Measurements from ENCODE around the gene ASH1L. TPM values are rescaled to one million over a fixed set of nuclear protein-coding genes. Genes with fewer than 3 reads are reported as not detected.

Gene ASH1L
- total RNA-seq, 1 donor from 2014 or later: 90.6 TPM

DNA sequence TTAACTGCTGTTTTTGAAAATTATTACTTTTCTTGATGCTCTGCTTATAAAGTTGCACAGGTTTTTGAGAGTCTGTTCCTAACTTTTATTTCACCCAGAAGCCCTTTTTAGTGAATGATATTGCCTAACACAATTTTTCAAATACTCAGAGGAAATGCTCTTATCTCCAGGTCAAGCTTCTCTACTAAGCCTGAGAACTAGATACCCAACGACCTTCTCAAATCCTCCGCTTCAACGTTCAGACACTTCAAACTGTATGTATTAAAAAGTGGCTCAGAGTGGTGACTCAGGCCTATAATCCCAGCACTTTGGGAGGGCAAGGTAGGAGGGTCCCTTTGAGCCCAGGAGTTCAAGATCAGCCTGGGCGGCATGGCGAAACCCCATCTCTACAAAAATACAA, 88.5 kb downstream of the ASH1L start:
- Mint-ChIP-seq H3K27ac (no peak overlapping the region), H3K9me3 (peaks cover 9% of the 10 kb centered on the region), H3K4me1 (peaks cover 10% of the 10 kb centered on the region), H3K36me3 (ENCODE audit: low read depth) (peaks cover 48% of the 10 kb centered on the region), H3K4me3 (no peak overlapping the region), H3K27me3 (no peaks in the 10 kb centered on the region)
- POLR2A ChIA-PET: interaction anchor here (0.5 kb wide), 1 partner anchor 28 kb away, joined by 3 read pairs; no protein-coding TSS in a partner anchor
- DNase-seq (no peak), ATAC-seq (ENCODE audit: low read depth) (no peak)
- TF ChIP-seq, protein P1, sequence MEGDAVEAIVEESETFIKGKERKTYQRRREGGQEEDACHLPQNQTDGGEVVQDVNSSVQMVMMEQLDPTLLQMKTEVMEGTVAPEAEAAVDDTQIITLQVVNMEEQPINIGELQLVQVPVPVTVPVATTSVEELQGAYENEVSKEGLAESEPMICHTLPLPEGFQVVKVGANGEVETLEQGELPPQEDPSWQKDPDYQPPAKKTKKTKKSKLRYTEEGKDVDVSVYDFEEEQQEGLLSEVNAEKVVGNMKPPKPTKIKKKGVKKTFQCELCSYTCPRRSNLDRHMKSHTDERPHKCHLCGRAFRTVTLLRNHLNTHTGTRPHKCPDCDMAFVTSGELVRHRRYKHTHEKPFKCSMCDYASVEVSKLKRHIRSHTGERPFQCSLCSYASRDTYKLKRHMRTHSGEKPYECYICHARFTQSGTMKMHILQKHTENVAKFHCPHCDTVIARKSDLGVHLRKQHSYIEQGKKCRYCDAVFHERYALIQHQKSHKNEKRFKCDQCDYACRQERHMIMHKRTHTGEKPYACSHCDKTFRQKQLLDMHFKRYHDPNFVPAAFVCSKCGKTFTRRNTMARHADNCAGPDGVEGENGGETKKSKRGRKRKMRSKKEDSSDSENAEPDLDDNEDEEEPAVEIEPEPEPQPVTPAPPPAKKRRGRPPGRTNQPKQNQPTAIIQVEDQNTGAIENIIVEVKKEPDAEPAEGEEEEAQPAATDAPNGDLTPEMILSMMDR (IDR thresholded peaks at IDR 0.05): no peak
- intact Hi-C loops (cut with micrococcal nuclease): no loop called here
- CTCF ChIA-PET: no interaction called here

DNA sequence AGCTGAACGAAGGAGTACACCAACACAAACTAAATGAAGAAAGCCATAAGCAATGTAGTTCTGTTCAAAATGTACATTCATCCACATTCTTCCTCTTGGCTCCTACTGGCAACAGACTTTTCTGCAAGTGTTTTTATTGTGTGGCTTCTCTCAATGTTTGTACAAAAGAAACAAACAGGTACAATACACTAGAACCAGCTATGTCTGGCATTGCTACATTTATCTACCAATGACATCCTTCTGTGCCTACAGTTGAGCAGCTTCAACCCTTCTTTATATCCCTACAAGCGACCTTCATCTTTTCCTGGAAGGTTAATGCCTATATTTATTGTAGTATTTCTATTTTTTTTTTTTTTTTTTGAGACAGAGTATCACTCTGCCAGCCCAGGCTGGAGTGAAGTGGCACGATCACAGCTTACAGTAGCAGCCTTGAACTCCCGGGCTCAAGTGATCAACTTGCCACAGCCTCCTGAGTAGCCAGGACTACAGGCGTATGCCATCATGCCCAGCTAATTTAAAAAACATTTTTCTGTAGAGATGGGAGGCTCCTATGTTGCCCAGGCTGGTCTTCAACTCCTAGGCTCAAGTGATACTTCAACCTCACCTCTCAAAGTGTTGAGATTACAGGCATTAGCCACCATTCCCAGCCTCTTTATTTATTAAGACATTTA, 89.3 kb downstream of the ASH1L start:
- ChIA-PET POLR2A (interaction anchor here (0.7 kb wide), 1 partner anchor 56 kb away, joined by 7 read pairs; no protein-coding TSS in a partner anchor), CTCF (interaction anchor here (2.6 kb wide), 1 partner anchor 31 kb away, joined by 6 read pairs; no protein-coding TSS in a partner anchor)
- peaks cover 9% of the 10 kb centered on the region for H3K9me3 Mint-ChIP-seq
- DNase-seq (no peak), ATAC-seq (ENCODE audit: low read depth) (no peak)
- H3K4me1 Mint-ChIP-seq: peaks cover 4% of the 10 kb centered on the region
- no peak overlapping the region for H3K27ac Mint-ChIP-seq
- intact Hi-C loops (cut with micrococcal nuclease): loop anchor here (2.0 kb wide), 1 partner anchor 14 kb away; no protein-coding TSS in a partner anchor
- TF ChIP-seq, protein P1 (IDR thresholded peaks at IDR 0.05): no peak
- H3K27me3 Mint-ChIP-seq: no peaks in the 10 kb centered on the region
- peaks cover 40% of the 10 kb centered on the region for H3K36me3 Mint-ChIP-seq (ENCODE audit: low read depth)
- H3K4me3 Mint-ChIP-seq: no peak overlapping the region

DNA sequence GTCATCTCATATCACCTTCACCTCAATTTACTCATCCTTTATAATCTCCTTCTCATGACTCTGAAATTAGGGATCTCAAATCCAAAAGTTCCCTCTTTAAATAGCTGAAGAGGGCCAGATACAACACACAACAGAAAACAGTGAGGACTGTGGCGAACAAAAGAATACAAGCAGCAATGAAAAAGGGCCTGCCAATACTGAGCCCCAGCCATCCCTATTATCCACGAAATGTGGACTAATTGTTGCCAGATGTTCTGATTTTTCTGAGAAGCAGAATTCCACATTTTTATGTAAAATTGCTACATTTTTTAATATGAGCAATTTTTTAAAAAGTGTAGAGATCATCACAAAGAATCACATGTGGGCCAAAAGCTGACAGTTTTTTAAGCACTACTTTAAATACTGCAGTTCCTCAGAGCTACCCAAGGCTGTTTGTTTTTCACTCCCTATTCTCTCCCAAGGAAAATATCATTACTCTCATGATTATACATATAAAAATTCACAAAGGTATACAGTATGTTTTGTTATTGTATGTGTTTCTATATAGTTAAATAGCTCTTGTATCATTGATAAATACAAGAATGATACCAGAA, 90.0 kb downstream of the ASH1L start:
- intact Hi-C loops (cut with micrococcal nuclease): loop anchor here (2.0 kb wide), 1 partner anchor 14 kb away; no protein-coding TSS in a partner anchor
- Mint-ChIP-seq H3K4me1 (peaks cover 11% of the 10 kb centered on the region), H3K36me3 (ENCODE audit: low read depth) (peaks cover 34% of the 10 kb centered on the region), H3K27me3 (no peaks in the 10 kb centered on the region), H3K9me3 (peaks cover 9% of the 10 kb centered on the region), H3K4me3 (no peak overlapping the region), H3K27ac (peak overlapping the region; percentile 4)
- TF ChIP-seq, protein P1 (IDR thresholded peaks at IDR 0.05): no peak
- ATAC-seq (ENCODE audit: low read depth) (no peak), DNase-seq (no peak)
- ChIA-PET POLR2A (no interaction called here), CTCF (interaction anchor here (2.6 kb wide), 1 partner anchor 32 kb away, joined by 6 read pairs; no protein-coding TSS in a partner anchor)

DNA sequence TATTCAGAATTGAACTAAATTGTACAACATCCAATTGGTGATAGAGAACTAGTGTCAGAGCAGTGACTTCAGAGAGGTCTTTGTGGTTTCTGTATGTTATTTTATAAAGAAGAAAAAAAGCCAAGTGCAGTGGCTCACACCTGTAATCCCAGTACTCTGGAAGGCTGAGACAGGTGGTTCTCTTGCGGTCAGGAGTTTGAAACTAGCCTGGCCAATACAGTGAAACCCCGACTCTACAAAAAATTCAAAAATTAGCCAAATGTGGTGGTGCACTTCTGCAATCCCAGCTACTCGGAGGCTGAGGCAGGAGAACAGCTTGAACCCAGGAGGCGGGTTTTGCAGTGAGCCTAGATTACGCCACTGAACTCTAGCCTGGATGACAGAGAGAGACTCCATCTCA, 90.7 kb downstream of the ASH1L start:
- ChIA-PET CTCF (interaction anchor here (2.6 kb wide), 1 partner anchor 32 kb away, joined by 6 read pairs; no protein-coding TSS in a partner anchor), POLR2A (no interaction called here)
- ATAC-seq (ENCODE audit: low read depth) (no peak), DNase-seq (no peak)
- intact Hi-C loops (cut with micrococcal nuclease): loop anchor here (2.0 kb wide), 1 partner anchor 15 kb away; no protein-coding TSS in a partner anchor
- Mint-ChIP-seq H3K27me3 (no peaks in the 10 kb centered on the region), H3K4me3 (no peak overlapping the region), H3K36me3 (ENCODE audit: low read depth) (peaks cover 35% of the 10 kb centered on the region), H3K27ac (no peak overlapping the region), H3K4me1 (peaks cover 18% of the 10 kb centered on the region), H3K9me3 (peaks cover 9% of the 10 kb centered on the region)
- TF ChIP-seq, protein P1 (IDR thresholded peaks at IDR 0.05): no peak

DNA sequence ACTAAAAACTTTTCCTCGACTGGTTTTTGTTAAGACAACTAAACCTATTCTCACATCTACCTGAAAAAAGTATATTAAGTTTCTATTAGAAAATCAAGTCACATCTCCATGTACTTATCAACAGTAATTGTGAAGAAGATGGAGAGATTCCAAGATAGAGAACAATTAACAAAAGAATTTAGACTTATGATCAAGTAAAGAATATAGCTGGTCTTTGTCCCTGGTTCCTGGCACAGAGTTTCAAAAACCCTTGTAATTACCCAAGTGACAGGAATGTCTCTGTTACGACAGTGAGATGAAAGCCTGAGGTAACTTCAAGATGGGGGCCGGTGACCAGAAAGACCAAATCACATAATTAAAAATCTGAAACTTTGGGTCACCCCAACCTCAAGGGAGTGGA, 91.6 kb downstream of the ASH1L start:
- H3K27me3 Mint-ChIP-seq: no peaks in the 10 kb centered on the region
- intact Hi-C loops (cut with micrococcal nuclease): no loop called here
- no peak for ATAC-seq (ENCODE audit: low read depth)
- H3K9me3 Mint-ChIP-seq: peaks cover 9% of the 10 kb centered on the region
- ChIA-PET POLR2A (no interaction called here), CTCF (interaction anchor here (1.1 to 2.6 kb wide), 2 partner anchors 9 to 33 kb away, joined by 6 read pairs; no protein-coding TSS in a partner anchor)
- no peak overlapping the region for H3K27ac Mint-ChIP-seq
- TF ChIP-seq, protein P1 (IDR thresholded peaks at IDR 0.05): no peak
- H3K4me3 Mint-ChIP-seq: no peak overlapping the region
- DNase-seq: no peak
- peaks cover 26% of the 10 kb centered on the region for H3K4me1 Mint-ChIP-seq
- H3K36me3 Mint-ChIP-seq (ENCODE audit: low read depth): peaks cover 37% of the 10 kb centered on the region
